Spleen (tissue), 11 donors: ENCODE results near the gene HOXC5. TPM values are rescaled to one million over a fixed set of nuclear protein-coding genes. Genes with fewer than 3 reads are reported as not detected.
"Not testable (repeated sequence)": the region's sequence is repeated elsewhere in the genome, so short reads cannot be mapped to it uniquely, and the experiment has no call there.

Experiments
- DNase-seq: peaks from one replicate; pipeline ENCODE4 v3.0.0-alpha.2; 2020
- H3K27ac ChIP-seq, 8 donors: fragments of 200-600 bp; sonication (generic) in 7 of 8; 1 replicate in 4 of 8; 2 replicates in 4 of 8; pipeline versions ENCODE4 v1.5.0 to v1.8.0; 2016 to 2021; ENCODE audit warnings: inconsistent platforms in 4 of 8, mild to moderate bottlenecking in 4 of 8, moderate library complexity in 1 of 8
- H3K27me3 ChIP-seq, 7 donors: fragments of 200-600 bp; sonication (generic) in 6 of 7; replicated peaks in 1 of 7; 1 replicate in 4 of 7; 2 replicates in 3 of 7; pipeline versions ENCODE4 v1.5.0 to v1.8.0; 2016 to 2021; ENCODE audit warnings: inconsistent platforms in 3 of 7, mild to moderate bottlenecking in 1 of 7
- H3K36me3 ChIP-seq, 6 donors: fragments of 200-600 bp; sonication (generic) in 5 of 6; 1 replicate in 4 of 6; 2 replicates in 2 of 6; pipeline versions ENCODE4 v1.5.0 to v1.8.0; 2016 to 2021; ENCODE audit warnings: inconsistent platforms in 2 of 6
- H3K4me1 ChIP-seq, 6 donors: fragments of 200-600 bp; sonication (generic) in 5 of 6; 1 replicate in 3 of 6; 2 replicates in 3 of 6; pipeline versions ENCODE4 v1.5.0 to v1.8.0; 2016 to 2021; ENCODE audit warnings: inconsistent platforms in 3 of 6
- H3K4me3 ChIP-seq, 8 donors: fragments of 200-600 bp; sonication (generic) in 7 of 8; 1 replicate in 4 of 8; 2 replicates in 4 of 8; pipeline versions ENCODE4 v1.5.0 to v1.8.0; 2016 to 2021; ENCODE audit warnings: inconsistent platforms in 4 of 8, mild to moderate bottlenecking in 4 of 8, moderate library complexity in 2 of 8
- H3K9me3 ChIP-seq, 8 donors: fragments of 200-600 bp; sonication (generic) in 7 of 8; 1 replicate in 4 of 8; 2 replicates in 4 of 8; pipeline versions ENCODE4 v1.5.0 to v1.8.0; 2016 to 2021; ENCODE audit warnings: inconsistent platforms in 4 of 8
- CTCF ChIP-seq, 11 experiments: fragments of 200-600 bp in 7 of 11; fragments of 450-650 bp in 4 of 11; sonication (generic) in 4 of 11; IDR thresholded peaks in 8 of 11; conservative IDR thresholded peaks in 3 of 11; 1 replicate in 7 of 11; 2 replicates in 4 of 11; pipeline versions ENCODE4 v1.4.0 to v1.8.0; 2016 to 2021; ENCODE audit warnings: antibody characterized with exemption in 11 of 11, inconsistent platforms in 4 of 11, mild to moderate bottlenecking in 1 of 11
- POLR2A ChIP-seq, 3 donors: fragments of 450-650 bp; IDR thresholded peaks; one replicate each; pipeline ENCODE4 v1.5.1; 2017; ENCODE audit warnings: antibody characterized with exemption in 3 of 3, mild to moderate bottlenecking in 1 of 3
- POLR2AphosphoS5 ChIP-seq, 3 donors: sonication (generic); formaldehyde crosslinking; IDR thresholded peaks; one replicate each; pipeline ENCODE4 v1.5.1; 2017; ENCODE audit warnings: antibody characterized with exemption in 3 of 3
- WGBS, 5 donors: extraction: QIAGEN DNeasy Blood & Tissue Kit in 3 of 5; methylation state at CpG; one replicate each; pipeline versions ENCODE4 v1.1.5 to v1.1.7; 2013 to 2018; 5-methylcytosine and 5-hydroxymethylcytosine counted together
- intact Hi-C: fragments of 100-400 bp; cut with DNase I; formaldehyde crosslinking; loops from one replicate; pipeline ENCODE4 v1.15.0; 2023; ENCODE audit warnings: low total_unique reads
- polyA plus RNA-seq, 3 donors: library from polyadenylated mRNA; stranded (reverse); fragments of 200-250 nt; gene quantifications; one replicate each; pipeline ENCODE4 v1.2.1, GENCODE V29; 2013
- total RNA-seq, 7 donors: library from RNA; depleted of rRNA in 3 of 7; stranded (reverse); fragments of >200 nt in 3 of 7; fragmentation: NEBNext Ultra II Directional in 4 of 7; extraction: Animal tissue kit (Norgen Biotek cat#: 25700) in 4 of 7; gene quantifications; one replicate each; pipeline versions ENCODE4 v1.1.0 to v1.2.1, GENCODE V29; 2016 to 2021
- donor health status: healthy with polysubstance abuse.
- donor health status: DM: no; HTN: no; CAD: no; lungs with moderate emphysema.
- donor health status: DM: no; HTN: no; CAD: no.
- donor health status: Bipolar disorder and iron deficiency.
- donor health status: healthy.
- donor health status: DM: no; HTN: no; CAD: no.
- donor health status: DM: yes; HTN: yes; CAD: no.

The HOXC5 gene
- total and polyA plus RNA-seq, 10 donors: 0.06 TPM; not detected in 9

- 24 to 34% (median 29%) methylated on average over 16 of the region's 16 CpGs for WGBS, 5 donors
- no peak for TF ChIP-seq CTCF (IDR thresholded peaks at IDR 0.05 in 8 of 11, conservative IDR thresholded peaks at IDR 0.05 in 3 of 11)
- peaks cover 0 to 4% (median 2%) of the 10 kb centered on the region in 6 donors for H3K4me1 ChIP-seq
- peaks cover 0 to 100% (median 65%) of the 10 kb centered on the region in 7 donors for H3K27me3 ChIP-seq
- no peak overlapping the region for H3K27ac ChIP-seq
- no peak overlapping the region for H3K4me3 ChIP-seq
- no peaks in the 10 kb centered on the region for H3K9me3 ChIP-seq
- H3K36me3 ChIP-seq: no peaks in the 10 kb centered on the region
- intact Hi-C loops: no loop called here
- DNase-seq: no peak
These were observed 6.7 kb downstream of the HOXC5 start for GRCh38 chr12:54039417-54040147.

DNA sequence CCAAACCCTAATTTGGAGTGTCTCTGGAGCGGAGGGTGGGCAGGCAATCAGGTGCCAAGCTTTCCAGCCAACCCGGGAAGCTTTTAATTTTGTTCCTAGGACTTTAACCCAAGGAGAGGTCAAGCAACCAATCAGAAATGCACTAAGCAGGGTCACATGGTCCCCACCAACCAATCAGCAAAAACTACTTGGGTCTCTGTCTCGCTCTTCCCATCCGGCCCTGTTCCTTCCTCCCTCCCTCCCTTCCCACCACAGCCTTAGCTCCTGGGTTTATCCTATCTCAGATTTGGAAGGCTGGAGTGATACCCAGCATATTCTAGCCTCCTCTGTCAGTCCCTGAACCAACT is 7.3 kb downstream of the HOXC5 start:
- no peak for DNase-seq
- Histone ChIP-seq H3K4me1 (no peaks in the 10 kb centered on the region), H3K9me3 (no peaks in the 10 kb centered on the region), H3K27me3 (peaks cover 0 to 100% (median 60%) of the 10 kb centered on the region in 7 donors), H3K36me3 (no peaks in the 10 kb centered on the region), H3K27ac (no peak overlapping the region), H3K4me3 (no peak overlapping the region)
- TF ChIP-seq POLR2AphosphoS5 (IDR thresholded peaks at IDR 0.05): no peak
- no peak for TF ChIP-seq POLR2A (IDR thresholded peaks at IDR 0.05)
- TF ChIP-seq CTCF (IDR thresholded peaks at IDR 0.05 in 8 of 11, conservative IDR thresholded peaks at IDR 0.05 in 3 of 11): no peak
- WGBS, 5 donors: 38 to 53% (median 44%) methylated on average over 4 of the region's 4 CpGs
- intact Hi-C loops: no loop called here

DNA sequence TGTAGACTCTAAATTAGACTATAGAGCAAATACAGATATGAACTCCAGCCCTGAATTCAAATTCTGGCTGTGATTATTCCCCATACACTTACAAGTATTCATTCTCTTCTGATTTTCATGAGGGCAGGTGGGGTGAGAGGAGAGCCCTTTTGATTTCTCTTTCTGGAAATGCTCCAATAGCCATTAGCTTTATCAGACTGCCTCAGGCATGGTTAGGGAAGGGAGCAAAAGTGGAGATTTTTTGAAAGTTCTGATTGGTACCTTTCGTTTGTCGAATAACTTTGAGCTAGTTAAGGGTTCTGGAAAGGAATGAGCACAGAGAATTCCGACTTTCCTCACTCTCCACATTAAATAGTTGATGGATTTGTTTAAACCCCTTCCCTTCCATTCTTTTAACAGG is 7.8 kb downstream of the HOXC5 start:
- H3K4me1 ChIP-seq: no peaks in the 10 kb centered on the region
- H3K27me3 ChIP-seq: peaks cover 0 to 100% (median 58%) of the 10 kb centered on the region in 7 donors
- no peak for TF ChIP-seq POLR2A (IDR thresholded peaks at IDR 0.05)
- TF ChIP-seq CTCF (IDR thresholded peaks at IDR 0.05 in 8 of 11, conservative IDR thresholded peaks at IDR 0.05 in 3 of 11): no peak
- no peak for TF ChIP-seq POLR2AphosphoS5 (IDR thresholded peaks at IDR 0.05)
- no peaks in the 10 kb centered on the region for H3K9me3 ChIP-seq
- 60 to 75% (median 64%) methylated on average over 3 of the region's 3 CpGs for WGBS, 5 donors
- H3K36me3 ChIP-seq: no peaks in the 10 kb centered on the region
- H3K4me3 ChIP-seq: no peak overlapping the region
- H3K27ac ChIP-seq: no peak overlapping the region
- intact Hi-C loops: no loop called here
- DNase-seq: no peak

DNA sequence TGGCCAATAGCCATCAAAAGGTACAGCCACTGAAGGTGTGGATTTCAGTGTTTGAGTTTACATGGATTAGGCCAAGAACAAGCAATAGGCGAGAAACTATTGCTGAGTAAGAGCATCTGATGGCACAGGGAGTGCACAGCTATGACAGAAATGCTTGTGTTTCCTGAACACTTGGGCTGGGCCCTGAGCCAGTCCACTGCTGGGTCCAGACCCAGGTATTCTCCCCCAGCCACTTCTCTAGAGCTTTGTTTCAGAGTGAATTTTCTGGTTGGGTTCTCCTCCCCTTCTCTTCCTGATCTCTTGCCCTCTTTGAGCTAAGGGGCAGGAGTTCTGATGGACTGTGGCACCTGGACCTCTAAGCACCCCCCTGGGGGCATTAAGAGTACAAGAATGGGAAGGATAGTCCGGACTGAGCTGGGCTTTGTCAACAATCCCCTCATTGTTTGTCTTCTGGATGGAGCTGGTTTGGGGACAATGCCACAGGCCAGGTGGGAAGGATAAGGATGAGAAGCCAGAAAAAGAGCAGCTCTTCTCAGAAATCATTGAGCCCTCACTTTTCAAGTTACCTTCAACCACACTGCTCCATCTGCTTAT is 8.3 kb downstream of the HOXC5 start:
- Histone ChIP-seq H3K9me3 (no peaks in the 10 kb centered on the region), H3K27me3 (peaks cover 0 to 100% (median 60%) of the 10 kb centered on the region in 7 donors), H3K4me1 (no peaks in the 10 kb centered on the region), H3K27ac (no peak overlapping the region), H3K36me3 (no peaks in the 10 kb centered on the region), H3K4me3 (no peak overlapping the region)
- no peak for DNase-seq
- no peak for TF ChIP-seq POLR2AphosphoS5 (IDR thresholded peaks at IDR 0.05)
- TF ChIP-seq CTCF (IDR thresholded peaks at IDR 0.05 in 8 of 11, conservative IDR thresholded peaks at IDR 0.05 in 3 of 11): no peak
- TF ChIP-seq POLR2A (IDR thresholded peaks at IDR 0.05): no peak
- intact Hi-C loops: no loop called here
- 47 to 55% (median 53%) methylated on average over 2 of the region's 2 CpGs for WGBS, 5 donors

DNA sequence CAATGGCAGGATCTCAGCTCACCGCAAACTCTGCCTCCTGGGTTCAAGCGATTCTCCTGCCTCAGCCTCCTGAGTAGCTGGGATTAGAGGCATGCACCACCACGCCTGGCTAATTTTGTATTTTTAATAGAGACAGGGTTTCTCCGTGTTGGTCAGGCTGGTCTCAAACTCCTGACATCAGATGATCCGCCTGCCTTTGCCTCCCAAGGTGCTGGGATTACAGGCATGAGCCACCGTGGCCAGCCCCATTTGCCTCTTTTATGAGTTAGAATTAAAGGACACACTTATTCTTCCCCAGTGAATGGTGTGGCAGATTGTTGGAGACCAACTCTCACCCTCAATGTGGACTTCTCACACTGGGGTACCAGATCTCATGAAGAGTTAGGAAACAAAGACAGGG is 9.2 kb downstream of the HOXC5 start:
- 61 to 70% (median 64%) methylated on average over 6 of the region's 6 CpGs for WGBS, 5 donors
- H3K4me1 ChIP-seq, H3K36me3 ChIP-seq, DNase-seq, H3K27ac ChIP-seq, intact Hi-C loops, H3K4me3 ChIP-seq, H3K9me3 ChIP-seq: not testable (repeated sequence)
- H3K27me3 ChIP-seq: peaks cover 0 to 100% (median 60%) of the 10 kb centered on the region in 7 donors
